HL-60 (cell line): ENCODE data around the gene CMTM1.

Experiments used
- CTCF ChIP-seq: IDR thresholded peaks from one replicate; pipeline ENCODE4 v1.5.1; 2011; ENCODE audit warnings: low read length, control low read depth, inconsistent platforms; ENCODE audit not compliant: insufficient read depth
- POLR2AphosphoS5 ChIP-seq: IDR thresholded peaks from 2 replicates; pipeline ENCODE4 v1.6.1; 2012; ENCODE audit warnings: low read depth
- REST ChIP-seq: IDR thresholded peaks from 2 replicates; pipeline ENCODE4 v1.6.1; 2012; ENCODE audit warnings: low read depth; ENCODE audit not compliant: insufficient replicate concordance

- no peak for TF ChIP-seq CTCF
- no peak for TF ChIP-seq REST
- TF ChIP-seq POLR2AphosphoS5: no peak
These were observed 46.5 kb upstream of the CMTM1 start for GRCh38 chr16:66519482-66520373.
